GM12878 (cell line): Measurements from ENCODE around the gene EXD3.

ENCODE experiments used
- CHD2 ChIP-seq: IDR thresholded peaks from 2 replicates; pipeline ENCODE4 v1.6.1; 2011; ENCODE audit warnings: low read depth, low read length, improper control_type of control experiment, borderline replicate concordance
- POLR2A ChIP-seq: IDR thresholded peaks from 2 replicates; pipeline ENCODE4 v1.6.1; 2011; ENCODE audit warnings: low read depth, mild to moderate bottlenecking, low read length
- TF ChIP-seq, protein P1 (sequence below): fragments of 450-650 bp; IDR thresholded peaks from 2 replicates; pipeline ENCODE4 v1.6.1; 2017; ENCODE audit warnings: mild to moderate bottlenecking, moderate library complexity

DNA sequence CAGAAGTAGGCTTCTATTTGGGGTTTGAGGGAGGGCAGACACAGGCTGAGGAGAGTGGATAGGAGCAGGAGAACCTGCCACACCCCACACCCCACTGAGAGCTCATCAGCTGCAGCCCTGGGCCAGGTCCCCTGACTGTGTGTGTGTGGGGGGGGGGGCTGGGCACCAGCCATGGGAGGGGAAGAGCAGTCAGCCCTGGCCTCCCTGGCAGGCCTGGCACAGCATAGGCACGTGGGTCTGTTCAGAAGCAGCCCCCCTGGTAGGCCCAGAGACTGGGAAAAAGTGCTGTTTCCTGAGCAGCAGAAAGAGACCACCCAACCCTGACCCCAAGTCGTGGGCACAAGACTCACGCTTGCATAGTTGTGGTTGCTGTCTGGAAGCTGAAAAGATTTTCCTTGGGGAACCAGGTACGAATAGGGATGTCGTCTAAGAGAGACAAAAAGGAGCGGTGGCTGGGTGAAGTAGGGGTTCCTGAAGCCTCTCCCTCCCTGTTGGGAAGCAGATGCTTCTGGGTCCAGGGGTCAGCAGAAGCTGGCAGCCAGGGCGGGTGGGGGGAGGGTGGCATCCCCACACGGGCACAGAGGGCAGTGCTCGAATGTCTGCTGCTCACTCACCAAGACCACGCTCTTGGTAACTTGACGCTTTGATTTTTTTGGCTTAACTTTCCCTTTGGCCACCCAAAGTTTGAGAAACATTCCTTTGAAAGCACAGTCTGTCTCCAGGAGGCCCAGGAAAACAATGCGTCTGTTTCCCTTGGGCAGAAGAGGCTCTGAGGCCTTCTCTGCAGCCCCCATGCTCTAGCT is 33.3 kb upstream of the EXD3 start:
- no peak for TF ChIP-seq POLR2A
- TF ChIP-seq CHD2: no peak
- TF ChIP-seq, protein P1, sequence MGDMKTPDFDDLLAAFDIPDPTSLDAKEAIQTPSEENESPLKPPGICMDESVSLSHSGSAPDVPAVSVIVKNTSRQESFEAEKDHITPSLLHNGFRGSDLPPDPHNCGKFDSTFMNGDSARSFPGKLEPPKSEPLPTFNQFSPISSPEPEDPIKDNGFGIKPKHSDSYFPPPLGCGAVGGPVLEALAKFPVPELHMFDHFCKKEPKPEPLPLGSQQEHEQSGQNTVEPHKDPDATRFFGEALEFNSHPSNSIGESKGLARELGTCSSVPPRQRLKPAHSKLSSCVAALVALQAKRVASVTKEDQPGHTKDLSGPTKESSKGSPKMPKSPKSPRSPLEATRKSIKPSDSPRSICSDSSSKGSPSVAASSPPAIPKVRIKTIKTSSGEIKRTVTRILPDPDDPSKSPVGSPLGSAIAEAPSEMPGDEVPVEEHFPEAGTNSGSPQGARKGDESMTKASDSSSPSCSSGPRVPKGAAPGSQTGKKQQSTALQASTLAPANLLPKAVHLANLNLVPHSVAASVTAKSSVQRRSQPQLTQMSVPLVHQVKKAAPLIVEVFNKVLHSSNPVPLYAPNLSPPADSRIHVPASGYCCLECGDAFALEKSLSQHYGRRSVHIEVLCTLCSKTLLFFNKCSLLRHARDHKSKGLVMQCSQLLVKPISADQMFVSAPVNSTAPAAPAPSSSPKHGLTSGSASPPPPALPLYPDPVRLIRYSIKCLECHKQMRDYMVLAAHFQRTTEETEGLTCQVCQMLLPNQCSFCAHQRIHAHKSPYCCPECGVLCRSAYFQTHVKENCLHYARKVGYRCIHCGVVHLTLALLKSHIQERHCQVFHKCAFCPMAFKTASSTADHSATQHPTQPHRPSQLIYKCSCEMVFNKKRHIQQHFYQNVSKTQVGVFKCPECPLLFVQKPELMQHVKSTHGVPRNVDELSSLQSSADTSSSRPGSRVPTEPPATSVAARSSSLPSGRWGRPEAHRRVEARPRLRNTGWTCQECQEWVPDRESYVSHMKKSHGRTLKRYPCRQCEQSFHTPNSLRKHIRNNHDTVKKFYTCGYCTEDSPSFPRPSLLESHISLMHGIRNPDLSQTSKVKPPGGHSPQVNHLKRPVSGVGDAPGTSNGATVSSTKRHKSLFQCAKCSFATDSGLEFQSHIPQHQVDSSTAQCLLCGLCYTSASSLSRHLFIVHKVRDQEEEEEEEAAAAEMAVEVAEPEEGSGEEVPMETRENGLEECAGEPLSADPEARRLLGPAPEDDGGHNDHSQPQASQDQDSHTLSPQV: no peak
